HUES64 (cell line): ENCODE measurements around the gene EOGT.

Experiments used
- H3K27ac ChIP-seq: 2 replicates; pipeline ENCODE4 v1.7.0; 2013; ENCODE audit warnings: low read depth, low read length, inconsistent platforms
- H3K27me3 ChIP-seq: 2 replicates; pipeline ENCODE4 v1.6.1; 2013; ENCODE audit warnings: mild to moderate bottlenecking, low read length; ENCODE audit not compliant: insufficient read depth
- H3K36me3 ChIP-seq: 2 replicates; pipeline ENCODE4 v1.6.1; 2013; ENCODE audit warnings: mild to moderate bottlenecking, low read length; ENCODE audit not compliant: insufficient read depth
- H3K4me1 ChIP-seq: 2 replicates; pipeline ENCODE4 v1.6.1; 2013; ENCODE audit warnings: mild to moderate bottlenecking, low read length, moderate library complexity; ENCODE audit not compliant: insufficient read depth
- H3K4me3 ChIP-seq: 2 replicates; pipeline ENCODE4 v1.5.1; 2013; ENCODE audit warnings: mild to moderate bottlenecking, low read length, moderate library complexity
- H3K9ac ChIP-seq: 2 replicates; pipeline ENCODE4 v1.6.1; 2013; ENCODE audit warnings: mild to moderate bottlenecking, low read depth, low read length
- H3K9me3 ChIP-seq: 2 replicates; pipeline ENCODE4 v1.6.1; 2013; ENCODE audit warnings: low read depth, low read length; ENCODE audit not compliant: insufficient read depth
- WGBS: fragments of 150-250, 120-280 bp; methylation state at CpG from one replicate; pipeline ENCODE4 v1.1.7; 2013; ENCODE audit warnings: missing lambda C conversion rate; 5-methylcytosine and 5-hydroxymethylcytosine counted together

The EOGT gene

DNA sequence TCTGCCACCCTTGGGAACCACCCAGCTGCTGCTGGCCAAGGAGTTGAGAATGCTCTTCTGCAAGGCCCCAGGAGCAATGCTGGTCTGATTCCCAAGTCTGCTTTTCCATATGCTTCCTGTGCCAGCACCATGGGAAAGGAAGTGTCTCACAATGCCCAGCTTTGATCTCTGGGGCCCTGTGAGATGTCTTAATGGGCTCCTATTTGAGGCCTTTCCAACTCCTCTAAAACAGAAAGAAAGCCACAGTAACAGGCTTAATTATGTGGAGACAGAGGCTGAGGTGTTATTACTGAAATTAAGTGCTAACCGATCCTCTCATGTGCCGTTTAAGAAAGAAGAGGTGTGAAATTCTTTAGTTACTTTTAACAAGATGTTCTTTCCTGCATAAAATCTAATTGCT, 4.5 kb downstream of the EOGT start:
- peak overlapping the region; percentile 58 for H3K9ac ChIP-seq
- H3K27me3 ChIP-seq = peaks cover 9% of the 10 kb centered on the region
- peaks cover 52% of the 10 kb centered on the region for H3K36me3 ChIP-seq
- WGBS = no CpG with 5 or more reads among the region's 2 CpGs
- no peaks in the 10 kb centered on the region for H3K9me3 ChIP-seq
- peaks cover 48% of the 10 kb centered on the region for H3K4me1 ChIP-seq
- H3K27ac ChIP-seq = peak overlapping the region; percentile 87
- H3K4me3 ChIP-seq = peak overlapping the region; percentile 18; the same call in 1 of the 2 replicates

GRCh38 chr3:69005791-69006482, 7.5 kb downstream of the EOGT start:
- Histone ChIP-seq H3K4me3 (no peak overlapping the region), H3K9ac (no peak overlapping the region), H3K27ac (no peak overlapping the region), H3K4me1 (peaks cover 30% of the 10 kb centered on the region), H3K9me3 (no peaks in the 10 kb centered on the region), H3K36me3 (peaks cover 71% of the 10 kb centered on the region), H3K27me3 (no peaks in the 10 kb centered on the region)
- 96% methylated on average over 4 of the region's 5 CpGs for WGBS

- H3K4me3 ChIP-seq = no peak overlapping the region
- no peak overlapping the region for H3K9ac ChIP-seq
- H3K27ac ChIP-seq = no peak overlapping the region
- peaks cover 75% of the 10 kb centered on the region for H3K36me3 ChIP-seq
- no peaks in the 10 kb centered on the region for H3K9me3 ChIP-seq
- no peaks in the 10 kb centered on the region for H3K27me3 ChIP-seq
- 94% methylated on average over 6 of the region's 6 CpGs for WGBS
- peaks cover 23% of the 10 kb centered on the region for H3K4me1 ChIP-seq
These were observed 8.3 kb downstream of the EOGT start for GRCh38 chr3:69005071-69005790.

DNA sequence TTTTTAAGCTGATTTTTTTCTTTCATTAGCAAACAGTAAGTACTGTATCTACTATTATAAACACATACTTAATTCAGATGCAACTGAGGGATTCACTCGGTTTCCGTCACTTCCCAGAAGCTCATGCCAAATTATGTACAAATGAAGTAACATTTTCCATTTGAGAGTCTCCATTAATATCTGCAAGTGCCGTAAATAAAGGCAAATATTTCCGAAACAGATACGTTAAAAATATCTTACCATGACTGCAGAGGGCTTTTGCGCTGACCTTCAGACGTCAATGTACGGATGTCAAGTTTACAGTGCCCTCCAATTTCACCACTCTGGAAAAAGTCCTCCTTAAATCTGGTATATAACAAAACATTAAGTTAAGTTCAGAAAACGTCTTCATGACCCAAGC, 9.3 kb downstream of the EOGT start:
- no peak overlapping the region for H3K4me3 ChIP-seq
- H3K27me3 ChIP-seq = no peaks in the 10 kb centered on the region
- WGBS = 95% methylated on average over 9 of the region's 9 CpGs
- peaks cover 85% of the 10 kb centered on the region for H3K36me3 ChIP-seq
- peaks cover 13% of the 10 kb centered on the region for H3K4me1 ChIP-seq
- no peaks in the 10 kb centered on the region for H3K9me3 ChIP-seq
- no peak overlapping the region for H3K27ac ChIP-seq
- H3K9ac ChIP-seq = no peak overlapping the region

- no peaks in the 10 kb centered on the region for H3K9me3 ChIP-seq
- no peaks in the 10 kb centered on the region for H3K27me3 ChIP-seq
- H3K36me3 ChIP-seq = peaks cover 86% of the 10 kb centered on the region
- no peak overlapping the region for H3K4me3 ChIP-seq
- 100% methylated on average over 1 of the region's 1 CpG for WGBS
- no peak overlapping the region for H3K27ac ChIP-seq
- H3K9ac ChIP-seq = no peak overlapping the region
- H3K4me1 ChIP-seq = no peaks in the 10 kb centered on the region
These were observed 13.9 kb downstream of the EOGT start for GRCh38 chr3:68999605-69000004.

GRCh38 chr3:68999158-68999557, 14.3 kb downstream of the EOGT start:
- H3K9me3 ChIP-seq = no peaks in the 10 kb centered on the region
- H3K27me3 ChIP-seq = no peaks in the 10 kb centered on the region
- peaks cover 86% of the 10 kb centered on the region for H3K36me3 ChIP-seq
- H3K4me3 ChIP-seq = no peak overlapping the region
- no peak overlapping the region for H3K27ac ChIP-seq
- H3K9ac ChIP-seq = no peak overlapping the region
- H3K4me1 ChIP-seq = no peaks in the 10 kb centered on the region

DNA sequence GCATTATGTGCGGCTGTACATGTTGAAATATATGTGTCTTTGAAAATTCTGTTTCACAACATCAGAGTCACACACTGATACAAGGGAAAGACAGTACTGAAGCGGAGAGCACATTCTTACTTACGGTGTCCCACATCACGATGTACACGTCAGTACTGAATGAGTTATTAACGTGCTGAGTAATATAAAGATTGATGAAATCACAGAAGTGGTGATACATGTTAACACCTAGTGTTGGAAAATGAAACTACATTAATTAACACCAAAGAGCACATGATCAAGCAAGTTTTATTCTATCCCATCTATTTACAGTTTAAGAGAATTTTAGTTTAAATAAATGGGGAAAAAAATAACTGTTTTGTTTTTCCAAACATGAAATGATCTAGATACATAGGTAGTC, 15.6 kb downstream of the EOGT start:
- H3K4me3 ChIP-seq = no peak overlapping the region
- no peaks in the 10 kb centered on the region for H3K4me1 ChIP-seq
- H3K9me3 ChIP-seq = no peaks in the 10 kb centered on the region
- peaks cover 83% of the 10 kb centered on the region for H3K36me3 ChIP-seq
- 95% methylated on average over 6 of the region's 6 CpGs for WGBS
- H3K9ac ChIP-seq = no peak overlapping the region
- H3K27ac ChIP-seq = no peak overlapping the region
- H3K27me3 ChIP-seq = no peaks in the 10 kb centered on the region

- 86% methylated on average over 8 of the region's 8 CpGs for WGBS
- no peaks in the 10 kb centered on the region for H3K27me3 ChIP-seq
- H3K4me3 ChIP-seq = no peak overlapping the region
- no peak overlapping the region for H3K9ac ChIP-seq
- no peaks in the 10 kb centered on the region for H3K9me3 ChIP-seq
- no peaks in the 10 kb centered on the region for H3K4me1 ChIP-seq
- H3K36me3 ChIP-seq = peaks cover 79% of the 10 kb centered on the region
- H3K27ac ChIP-seq = no peak overlapping the region
These were observed 17.0 kb downstream of the EOGT start for GRCh38 chr3:68996356-68996995.

DNA sequence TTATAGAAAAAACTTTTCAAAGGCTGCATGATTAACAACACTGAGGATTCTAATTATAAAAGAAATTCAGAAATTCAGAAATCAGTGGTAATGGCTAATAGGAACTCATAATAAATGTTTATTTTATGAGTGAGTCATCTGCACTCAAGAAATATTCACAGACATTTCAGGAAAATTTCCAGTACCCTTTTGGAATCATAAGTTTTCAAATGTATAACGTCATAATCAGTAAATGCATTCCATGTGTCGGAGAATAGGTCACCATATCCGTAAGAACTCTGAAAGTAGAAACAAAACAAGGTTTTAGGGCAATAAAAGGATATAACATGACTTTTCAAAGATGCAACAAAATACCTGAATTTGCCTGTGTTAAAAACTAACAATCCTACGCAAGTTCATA, 24.7 kb downstream of the EOGT start:
- WGBS = 96% methylated on average over 4 of the region's 4 CpGs
- peaks cover 74% of the 10 kb centered on the region for H3K36me3 ChIP-seq
- no peak overlapping the region for H3K4me3 ChIP-seq
- no peaks in the 10 kb centered on the region for H3K4me1 ChIP-seq
- H3K9me3 ChIP-seq = no peaks in the 10 kb centered on the region
- no peak overlapping the region for H3K9ac ChIP-seq
- no peaks in the 10 kb centered on the region for H3K27me3 ChIP-seq
- no peak overlapping the region for H3K27ac ChIP-seq

DNA sequence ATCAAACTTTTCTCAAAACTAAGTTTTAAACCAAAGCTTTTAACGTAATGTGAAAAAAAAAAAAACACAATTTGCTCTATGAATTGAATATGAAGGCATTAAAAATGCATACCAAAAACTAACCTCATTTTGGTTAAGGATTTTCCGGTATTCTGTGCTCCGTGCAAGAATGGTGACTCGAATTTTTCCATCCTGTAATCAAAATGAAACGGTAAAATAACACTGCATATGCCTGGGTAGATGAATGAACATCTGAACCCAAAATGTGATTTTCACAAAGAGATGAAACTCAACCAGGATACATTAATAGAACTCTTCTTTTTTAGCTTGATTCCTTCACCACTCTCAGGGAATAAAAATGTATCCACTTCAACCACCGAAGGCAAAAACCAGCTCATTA, 26.2 kb downstream of the EOGT start:
- Histone ChIP-seq H3K9me3 (no peaks in the 10 kb centered on the region), H3K27me3 (no peaks in the 10 kb centered on the region), H3K27ac (no peak overlapping the region), H3K9ac (no peak overlapping the region), H3K4me3 (no peak overlapping the region), H3K36me3 (peaks cover 80% of the 10 kb centered on the region), H3K4me1 (no peaks in the 10 kb centered on the region)
- 97% methylated on average over 6 of the region's 6 CpGs for WGBS

- peaks cover 80% of the 10 kb centered on the region for H3K36me3 ChIP-seq
- no peak overlapping the region for H3K27ac ChIP-seq
- no peak overlapping the region for H3K4me3 ChIP-seq
- H3K27me3 ChIP-seq = no peaks in the 10 kb centered on the region
- 94% methylated on average over 6 of the region's 6 CpGs for WGBS
- no peaks in the 10 kb centered on the region for H3K4me1 ChIP-seq
- no peaks in the 10 kb centered on the region for H3K9me3 ChIP-seq
- no peak overlapping the region for H3K9ac ChIP-seq
These were observed 26.8 kb downstream of the EOGT start for GRCh38 chr3:68986496-68987208.
